Measurements from ENCODE around the gene MPHOSPH6. TPM values are rescaled to one million over a fixed set of nuclear protein-coding genes. Genes with fewer than 3 reads are reported as not detected.

The MPHOSPH6 gene
- total and polyA plus RNA-seq, 7 donors = 20.0 to 39.1 (median 27.5) TPM

- TF ChIP-seq POLR2A (IDR thresholded peaks at IDR 0.05) (no peak), CTCF (IDR thresholded peaks at IDR 0.05) (no peak), POLR2AphosphoS5 (IDR thresholded peaks at IDR 0.05) (no peak), EP300 (IDR thresholded peaks at IDR 0.05) (no peak)
These were observed 32.2 kb downstream of the MPHOSPH6 start for GRCh38 chr16:82137822-82138167.

DNA sequence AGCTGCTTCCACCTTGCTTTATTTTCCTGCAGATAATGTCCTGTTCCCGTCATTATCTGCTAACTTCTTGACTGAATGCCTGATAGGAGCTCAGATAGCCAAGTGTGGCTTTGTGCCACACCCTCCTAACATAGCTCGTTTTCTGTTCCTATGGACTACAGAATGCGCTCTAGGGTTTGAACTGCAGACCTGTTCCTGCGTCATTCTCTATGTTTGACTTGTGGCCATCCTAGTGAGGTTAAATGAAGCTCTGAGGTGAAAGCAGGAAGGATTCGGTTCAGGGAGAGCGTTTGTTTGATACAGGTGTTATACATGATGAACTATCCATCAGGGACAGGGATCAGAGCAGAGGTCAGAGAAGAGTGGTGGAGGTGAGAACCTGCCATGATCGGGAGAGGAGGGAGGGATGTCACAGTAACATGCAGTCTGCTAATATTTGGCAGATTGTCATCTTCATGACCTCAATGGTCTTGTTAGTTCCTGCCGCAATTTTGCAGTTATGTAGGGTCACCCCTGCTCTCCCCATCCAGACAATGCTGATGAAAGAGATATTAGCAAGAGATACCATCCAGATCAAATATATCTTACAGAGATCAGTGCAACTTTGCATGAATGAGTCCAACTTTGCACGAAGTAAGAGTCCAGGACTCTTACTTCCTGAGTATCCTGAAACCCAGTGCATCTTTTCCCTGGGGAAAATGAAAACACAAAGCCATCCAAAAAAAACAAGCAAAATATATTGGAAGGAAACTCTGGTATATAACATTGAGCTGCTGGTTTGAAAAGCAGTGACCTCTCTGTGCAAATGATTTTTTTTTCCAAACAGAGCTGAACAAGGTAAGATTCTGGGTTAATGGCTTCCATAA, 32.8 kb downstream of the MPHOSPH6 start:
- Histone ChIP-seq H3K4me1 (no peaks in the 10 kb centered on the region), H3K4me3 (no peak overlapping the region), H3K27ac (no peak overlapping the region), H3K9me3 (no peaks in the 10 kb centered on the region), H3K36me3 (peaks cover 0 to 10% (median 0%) of the 10 kb centered on the region in 4 donors), H3K27me3 (no peaks in the 10 kb centered on the region)
- WGBS, 2 donors = 90 to 95% methylated on average over 9 of the region's 9 CpGs
- no peak for DNase-seq
- TF ChIP-seq CTCF (IDR thresholded peaks at IDR 0.05) = no peak
- TF ChIP-seq POLR2A (IDR thresholded peaks at IDR 0.05) = no peak
- TF ChIP-seq EP300 (IDR thresholded peaks at IDR 0.05) = no peak
- TF ChIP-seq POLR2AphosphoS5 (IDR thresholded peaks at IDR 0.05) = no peak
- intact Hi-C loops (cut with DNase I) = no loop called here

More at GRCh38 chr16:82137822-82138167, 32.2 kb downstream of the MPHOSPH6 start:
- Histone ChIP-seq H3K27ac (no peak overlapping the region), H3K4me3 (no peak overlapping the region), H3K4me1 (no peaks in the 10 kb centered on the region), H3K9me3 (no peaks in the 10 kb centered on the region), H3K27me3 (no peaks in the 10 kb centered on the region), H3K36me3 (peaks cover 0 to 10% (median 0%) of the 10 kb centered on the region in 4 donors)
- WGBS, 2 donors = 93 to 98% methylated on average over 3 of the region's 3 CpGs
- no peak for DNase-seq
- intact Hi-C loops (cut with DNase I) = no loop called here

- no peak for DNase-seq
- WGBS, 2 donors = 77 to 80% methylated on average over 8 of the region's 8 CpGs
- H3K36me3 ChIP-seq = peaks cover 0 to 10% (median 0%) of the 10 kb centered on the region in 4 donors
- no peaks in the 10 kb centered on the region for H3K9me3 ChIP-seq
- no peaks in the 10 kb centered on the region for H3K27me3 ChIP-seq
- H3K27ac ChIP-seq = no peak overlapping the region
- no peak for TF ChIP-seq POLR2A (IDR thresholded peaks at IDR 0.05)
- TF ChIP-seq CTCF (IDR thresholded peaks at IDR 0.05) = no peak
- no peak for TF ChIP-seq EP300 (IDR thresholded peaks at IDR 0.05)
- TF ChIP-seq POLR2AphosphoS5 (IDR thresholded peaks at IDR 0.05) = no peak
- H3K4me1 ChIP-seq = no peaks in the 10 kb centered on the region
- H3K4me3 ChIP-seq = no peak overlapping the region
- intact Hi-C loops (cut with DNase I) = no loop called here
These were observed 34.2 kb downstream of the MPHOSPH6 start for GRCh38 chr16:82135844-82136243.

- H3K27me3 ChIP-seq = no peaks in the 10 kb centered on the region
- intact Hi-C loops (cut with DNase I) = no loop called here
- H3K4me1 ChIP-seq = no peaks in the 10 kb centered on the region
- no peaks in the 10 kb centered on the region for H3K9me3 ChIP-seq
- H3K4me3 ChIP-seq = no peak overlapping the region
- no peak for DNase-seq
- 95 to 96% methylated on average over 8 of the region's 8 CpGs for WGBS, 2 donors
- H3K36me3 ChIP-seq = peaks cover 0 to 10% (median 0%) of the 10 kb centered on the region in 4 donors
- H3K27ac ChIP-seq = no peak overlapping the region
- TF ChIP-seq POLR2A (IDR thresholded peaks at IDR 0.05) = no peak
- TF ChIP-seq CTCF (IDR thresholded peaks at IDR 0.05) = no peak
- TF ChIP-seq EP300 (IDR thresholded peaks at IDR 0.05) = no peak
- no peak for TF ChIP-seq POLR2AphosphoS5 (IDR thresholded peaks at IDR 0.05)
These were observed 35.2 kb downstream of the MPHOSPH6 start for GRCh38 chr16:82134846-82135245.
